Erythroblast (primary cell): ENCODE results near the gene NRTN.
"Not testable (repeated sequence)": the region's sequence is repeated elsewhere in the genome, so short reads cannot be mapped to it uniquely, and the experiment has no call there.

Experiments
- DNase-seq, 2 experiments: peaks; one replicate each; lab custom pipeline; 2025; lab: John Stamatoyannopoulos, UW
- GATA1 ChIP-seq: IDR thresholded peaks from 2 replicates; pipeline ENCODE4 v1.6.1; 2011; ENCODE audit warnings: low read depth, mild to moderate bottlenecking, control low read depth, low read length, moderate library complexity
- POLR2A ChIP-seq: IDR thresholded peaks from 2 replicates; pipeline ENCODE4 v1.6.1; 2011; ENCODE audit warnings: mild to moderate bottlenecking, low read length

NRTN gene

GRCh38 chr19:5844456-5845433 lies 39.9 kb downstream of the NRTN start:
- TF ChIP-seq GATA1 (no peak), POLR2A (no peak)
- DNase-seq = no peak

DNA sequence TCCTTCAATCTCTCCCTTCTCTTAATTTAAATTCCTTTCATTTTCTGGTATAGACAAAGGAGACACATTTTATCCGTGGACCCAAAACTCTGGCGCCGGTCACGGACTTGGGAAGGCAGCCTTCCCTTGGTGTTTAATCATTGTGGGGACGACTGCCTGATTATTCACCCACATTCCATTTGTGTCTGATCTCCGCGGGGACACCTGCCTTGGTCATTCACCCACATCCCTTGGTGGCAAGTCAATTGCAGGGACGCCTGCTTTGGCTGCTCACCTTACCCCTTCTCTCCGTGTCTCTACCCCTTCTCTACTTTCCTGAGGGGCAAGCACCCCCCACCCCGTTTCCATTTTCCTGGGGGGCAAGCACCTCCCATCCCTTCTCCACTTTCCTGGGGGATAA lies 43.0 kb downstream of the NRTN start:
- DNase-seq = not testable (repeated sequence)

GRCh38 chr19:5848621-5849020 lies 43.8 kb downstream of the NRTN start:
- DNase-seq = not testable (repeated sequence)

GRCh38 chr19:5850189-5850588 lies 45.3 kb downstream of the NRTN start:
- DNase-seq = no peak
- TF ChIP-seq GATA1 = no peak
- no peak for TF ChIP-seq POLR2A

GRCh38 chr19:5850743-5851293 lies 46.0 kb downstream of the NRTN start:
- no peak for DNase-seq
- no peak for TF ChIP-seq GATA1
- TF ChIP-seq POLR2A = no peak

DNA sequence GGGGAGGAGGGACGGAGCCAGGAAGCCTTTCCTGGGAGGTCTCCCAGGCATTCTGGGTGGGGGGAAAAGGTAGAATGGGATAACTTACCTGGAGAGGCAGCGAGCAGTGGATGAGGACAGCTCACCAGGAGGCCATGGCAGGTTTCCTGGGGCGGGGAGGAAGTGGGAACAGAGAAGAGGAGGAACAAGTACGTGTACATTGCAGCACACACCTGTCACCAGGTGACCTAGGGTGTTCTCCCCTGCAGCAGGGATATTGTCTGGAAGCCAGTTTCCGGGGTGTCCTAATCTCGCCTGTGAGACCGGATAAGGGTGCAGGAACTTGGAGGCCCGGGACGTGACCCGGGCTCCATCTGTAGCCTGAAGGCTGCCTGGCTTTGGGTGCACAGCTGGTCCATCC lies 46.4 kb downstream of the NRTN start, which contains the start of gene FUT3:
Gene FUT3 (minus strand): TSS at position 148 of the 400 bp plus-strand sequence.
- TF ChIP-seq GATA1 = no peak
- no peak for TF ChIP-seq POLR2A
- DNase-seq = no peak

GRCh38 chr19:5854121-5854520 lies 49.3 kb downstream of the NRTN start:
- DNase-seq = not testable (repeated sequence)

- not testable (repeated sequence) for DNase-seq
These were observed 50.3 kb downstream of the NRTN start for GRCh38 chr19:5855151-5855550.

DNA sequence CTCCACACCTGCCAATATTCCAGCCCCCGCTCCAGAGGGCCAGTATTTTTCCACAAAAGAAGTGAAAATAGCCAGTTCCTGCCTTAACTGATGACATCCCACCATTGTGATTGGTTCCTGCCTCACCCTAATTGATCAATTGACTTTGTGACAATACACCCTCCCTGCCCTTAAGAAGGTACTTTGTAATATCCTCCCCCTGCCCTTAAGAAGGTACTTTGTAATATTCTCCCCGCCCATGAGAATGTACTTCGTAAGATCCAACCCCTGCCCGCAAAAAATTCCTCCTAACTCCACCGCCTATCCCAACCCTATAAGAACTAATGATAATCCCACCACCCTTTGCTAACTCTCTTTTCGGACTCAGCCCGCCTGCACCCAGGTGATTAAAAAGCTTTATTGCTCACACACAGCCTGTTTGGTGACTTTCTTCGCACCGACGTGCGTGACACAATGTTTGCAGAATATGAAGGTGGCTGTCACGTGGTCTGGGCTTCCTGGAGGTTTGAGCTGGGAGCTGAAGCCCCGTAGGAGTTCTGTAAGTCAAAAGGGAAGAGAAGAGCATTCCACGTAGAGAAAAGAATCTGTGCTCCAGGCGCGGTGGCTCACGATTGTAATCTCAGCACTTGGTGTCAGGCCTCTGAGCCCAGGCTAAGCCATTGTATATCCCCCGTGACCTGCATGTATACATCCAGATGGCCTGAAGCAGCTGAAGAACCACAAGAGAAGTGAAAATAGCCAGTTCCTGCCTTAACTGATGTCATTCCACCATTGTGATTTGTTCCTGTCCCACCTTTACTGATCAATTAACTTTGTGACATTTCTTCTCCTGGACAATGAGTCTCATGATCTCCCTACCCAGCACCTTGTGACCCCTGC lies 52.6 kb downstream of the NRTN start:
- DNase-seq = no peak
- TF ChIP-seq GATA1 = no peak
- no peak for TF ChIP-seq POLR2A

DNA sequence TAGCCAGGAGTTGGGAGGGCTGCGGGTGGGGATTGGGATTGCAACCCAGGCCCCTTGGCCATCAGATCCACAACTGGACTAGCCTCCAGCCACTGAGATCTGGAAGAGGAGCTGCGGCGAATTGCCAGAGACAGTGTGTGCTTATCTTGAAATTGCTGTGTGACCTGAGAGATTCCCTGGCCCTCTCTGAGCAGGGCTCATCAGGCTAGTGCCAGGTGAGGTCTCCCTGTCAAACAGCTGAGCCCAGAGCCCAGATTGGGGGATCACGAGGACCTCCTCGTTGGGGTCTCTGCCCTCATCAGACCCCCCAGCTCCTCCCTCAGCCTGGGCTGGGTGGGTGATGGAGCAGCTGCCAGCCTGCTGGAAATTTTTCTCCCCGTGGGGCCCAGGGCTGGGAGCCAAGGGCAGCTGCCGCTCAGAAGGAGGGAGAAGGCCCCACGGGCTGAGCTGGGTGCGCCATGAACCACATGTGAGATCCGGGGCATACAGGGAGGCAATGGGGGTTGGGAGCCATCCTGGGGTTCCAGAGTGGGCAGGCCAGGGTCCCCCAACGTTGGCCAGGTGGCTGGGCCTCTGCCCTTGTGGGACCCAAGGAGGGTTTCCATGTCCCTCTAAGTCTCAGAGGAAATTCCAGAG lies 58.3 kb downstream of the NRTN start:
- no peak for DNase-seq
- TF ChIP-seq POLR2A = no peak
- TF ChIP-seq GATA1 = no peak

DNA sequence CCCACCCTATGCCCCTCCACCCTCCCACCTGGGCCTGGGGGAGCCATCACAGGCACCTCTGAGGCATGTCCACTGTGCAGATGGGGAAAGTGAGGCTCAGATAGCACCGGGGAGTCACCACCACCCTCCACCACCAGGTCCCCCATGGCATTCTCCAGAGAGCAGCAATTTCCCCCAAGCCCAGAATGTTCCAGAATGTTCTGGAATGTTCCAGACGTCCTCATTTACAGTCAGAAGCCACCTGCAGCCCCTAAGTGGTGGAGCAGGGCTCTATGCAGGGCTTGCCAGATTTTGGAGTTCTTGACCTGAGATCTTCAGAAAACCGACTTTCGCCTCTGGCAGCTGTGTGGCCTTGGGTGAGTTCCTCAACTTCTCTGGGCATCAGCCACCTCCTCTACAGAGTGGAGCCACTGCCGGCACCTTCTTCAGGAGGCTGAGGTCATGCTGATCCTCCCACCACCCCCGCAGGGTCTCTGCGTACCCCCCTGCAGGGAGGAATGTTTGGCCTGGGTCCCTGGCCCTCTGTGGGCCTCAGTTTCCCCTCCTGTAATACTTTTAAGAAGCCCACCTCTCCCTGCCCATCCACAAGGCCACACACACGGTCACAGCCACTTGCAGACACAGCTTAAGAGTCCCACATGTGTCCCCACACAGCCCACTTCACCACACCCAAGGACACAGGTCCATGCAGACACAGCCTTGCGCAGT lies 59.3 kb downstream of the NRTN start:
- TF ChIP-seq GATA1 = no peak
- TF ChIP-seq POLR2A = no peak
- no peak for DNase-seq

GRCh38 chr19:5864725-5865486 lies 60.0 kb downstream of the NRTN start:
- DNase-seq = no peak
- no peak for TF ChIP-seq POLR2A
- no peak for TF ChIP-seq GATA1

DNA sequence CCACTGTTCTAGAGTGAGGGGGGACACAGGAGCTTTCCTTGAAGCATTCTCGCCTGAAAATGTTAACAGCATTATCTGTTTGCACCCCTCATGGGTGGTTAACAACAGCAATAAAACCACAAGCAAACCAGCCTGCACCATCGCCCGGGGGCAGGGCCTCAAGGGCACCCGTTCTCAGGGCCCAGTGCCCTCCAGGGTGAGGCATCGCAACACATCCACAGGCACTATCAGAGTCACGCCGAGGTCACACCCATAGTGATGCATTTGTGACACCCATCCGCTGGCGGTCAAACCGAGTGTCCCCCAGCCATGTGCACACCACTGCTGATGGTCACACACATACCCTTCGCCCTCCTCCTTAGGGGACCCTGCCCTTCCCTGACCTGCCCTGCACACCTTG lies 60.9 kb downstream of the NRTN start:
- TF ChIP-seq GATA1 (no peak), POLR2A (no peak)
- no peak for DNase-seq
